WTC11 (cell line): ENCODE results near the gene GPR153. TPM values are rescaled to one million over a fixed set of nuclear protein-coding genes. Genes with fewer than 3 reads are reported as not detected.

Experiments used
- ATAC-seq: fragments of 200-7000 bp; cut with Tn5 transposase; 2 replicates; pipeline ENCODE4 v1.10.0; 2021; ENCODE audit warnings: mild to moderate bottlenecking, moderate library complexity
- CTCF ChIA-PET: fragments of 300-600 bp; sonication (Branson Sonifier 250); formaldehyde crosslinking; loops from one replicate; lab custom pipeline; 2021; ENCODE audit warnings: antibody characterized with exemption; lab: Charles Lee
- POLR2A ChIA-PET: fragments of 350-600 bp; sonication (Branson Sonifier 250); formaldehyde crosslinking; loops from one replicate; lab custom pipeline; 2021; ENCODE audit warnings: antibody characterized with exemption; lab: Charles Lee
- DNase-seq: peaks from one replicate; pipeline ENCODE4 v3.0.0; 2021; ENCODE audit warnings: low spot score
- H3K27ac Mint-ChIP-seq: 2 replicates; pipeline ENCODE4 v1.8.0; 2021; ENCODE audit warnings: mixed read lengths
- H3K27me3 Mint-ChIP-seq: 2 replicates; pipeline ENCODE4 v1.8.0; 2021; ENCODE audit warnings: low read depth, mild to moderate bottlenecking, moderate library complexity, mixed read lengths
- H3K36me3 Mint-ChIP-seq: 2 replicates; pipeline ENCODE4 v1.8.0; 2021; ENCODE audit warnings: mixed read lengths
- H3K4me1 Mint-ChIP-seq: 2 replicates; pipeline ENCODE4 v1.8.0; 2022; ENCODE audit warnings: mixed read lengths
- H3K4me3 Mint-ChIP-seq: 2 replicates; pipeline ENCODE4 v1.8.0; 2021; ENCODE audit warnings: mild to moderate bottlenecking, moderate library complexity, mixed read lengths
- H3K9me3 Mint-ChIP-seq: 2 replicates; pipeline ENCODE4 v1.8.0; 2021; ENCODE audit warnings: mixed read lengths
- ATF1 ChIP-seq: sonication (generic); formaldehyde crosslinking; IDR thresholded peaks from 2 replicates; pipeline ENCODE4 v1.8.1; 2023; ENCODE audit warnings: mild to moderate bottlenecking, moderate library complexity, missing genetic modification reagents
- CREB1 ChIP-seq: sonication (generic); formaldehyde crosslinking; IDR thresholded peaks from 2 replicates; pipeline ENCODE4 v1.8.0; 2023; ENCODE audit warnings: mild to moderate bottlenecking, missing genetic modification reagents
- E2F4 ChIP-seq: sonication (generic); formaldehyde crosslinking; IDR thresholded peaks from 2 replicates; pipeline ENCODE4 v1.8.1; 2022; ENCODE audit warnings: low read depth, mild to moderate bottlenecking, moderate library complexity, missing genetic modification reagents, borderline replicate concordance
- E2F5 ChIP-seq: sonication (generic); formaldehyde crosslinking; IDR thresholded peaks from 2 replicates; pipeline ENCODE4 v1.8.1; 2022; ENCODE audit warnings: mild to moderate bottlenecking, moderate library complexity, missing genetic modification reagents
- GABPB1 ChIP-seq: sonication (generic); formaldehyde crosslinking; IDR thresholded peaks from 2 replicates; pipeline ENCODE4 v1.8.1; 2023; ENCODE audit warnings: mild to moderate bottlenecking, missing genetic modification reagents
- GTF2I ChIP-seq: fragments of 250-450 bp; sonication (Bioruptor Pico); conservative IDR thresholded peaks from 2 replicates; pipeline ENCODE4 v1.4.0; 2021; ENCODE audit warnings: mild to moderate bottlenecking
- NFE2L1 ChIP-seq: sonication (generic); formaldehyde crosslinking; IDR thresholded peaks from 2 replicates; pipeline ENCODE4 v1.8.1; 2023; ENCODE audit warnings: missing genetic modification reagents
- NR1H2 ChIP-seq: sonication (generic); formaldehyde crosslinking; IDR thresholded peaks from 2 replicates; pipeline ENCODE4 v1.9.0; 2021; ENCODE audit warnings: mild to moderate bottlenecking, moderate library complexity, missing genetic modification reagents
- OVOL2 ChIP-seq: fragments of 250-450 bp; sonication (Bioruptor Pico); IDR thresholded peaks from 2 replicates; pipeline ENCODE4 v1.9.0; 2021; ENCODE audit warnings: mild to moderate bottlenecking, borderline replicate concordance
- PRRX2 ChIP-seq: fragments of 250-450 bp; sonication (Bioruptor Pico); IDR thresholded peaks from 2 replicates; pipeline ENCODE4 v1.8.0; 2021; ENCODE audit warnings: mild to moderate bottlenecking
- RELA ChIP-seq: sonication (generic); formaldehyde crosslinking; IDR thresholded peaks from 2 replicates; pipeline ENCODE4 v1.8.1; 2022; ENCODE audit warnings: missing genetic modification reagents, mild to moderate bottlenecking, borderline replicate concordance
- TEAD1 ChIP-seq: sonication (generic); formaldehyde crosslinking; IDR thresholded peaks from 2 replicates; pipeline ENCODE4 v1.8.0; 2022; ENCODE audit warnings: mild to moderate bottlenecking, missing genetic modification reagents
- TEAD4 ChIP-seq: sonication (generic); formaldehyde crosslinking; IDR thresholded peaks from 2 replicates; pipeline ENCODE4 v1.8.0; 2022; ENCODE audit warnings: mild to moderate bottlenecking, missing genetic modification reagents
- ZNF121 ChIP-seq: sonication (generic); formaldehyde crosslinking; IDR thresholded peaks from 2 replicates; pipeline ENCODE4 v1.8.0; 2023; ENCODE audit warnings: missing genetic modification reagents
- total RNA-seq: library from RNA; stranded (reverse); gene quantifications from 3 replicates; pipeline ENCODE4 v1.2.3, GENCODE V29; 2021
- TF ChIP-seq, protein P1 (sequence below): sonication (generic); formaldehyde crosslinking; IDR thresholded peaks from 2 replicates; pipeline ENCODE4 v1.8.0; 2022; ENCODE audit warnings: mild to moderate bottlenecking, missing genetic modification reagents
- TF ChIP-seq, protein P2 (sequence below): sonication (generic); formaldehyde crosslinking; IDR thresholded peaks from 2 replicates; pipeline ENCODE4 v1.8.1; 2022; ENCODE audit warnings: mild to moderate bottlenecking, missing genetic modification reagents, moderate library complexity, borderline replicate concordance
- TF ChIP-seq, protein P3 (sequence below): sonication (generic); formaldehyde crosslinking; IDR thresholded peaks from 2 replicates; pipeline ENCODE4 v1.8.0; 2022; ENCODE audit warnings: mild to moderate bottlenecking, missing genetic modification reagents
- TF ChIP-seq, protein P4 (sequence below): sonication (generic); formaldehyde crosslinking; IDR thresholded peaks from 2 replicates; pipeline ENCODE4 v1.8.1; 2022; ENCODE audit warnings: low read depth, missing genetic modification reagents, borderline replicate concordance
- TF ChIP-seq, protein P5 (sequence below): sonication (generic); formaldehyde crosslinking; IDR thresholded peaks from 2 replicates; pipeline ENCODE4 v1.8.1; 2023; ENCODE audit warnings: mild to moderate bottlenecking, missing genetic modification reagents

The GPR153 gene
- total RNA-seq, 1 experiment from 2014 or later = 13.4 TPM

- POLR2A ChIA-PET = no interaction called here
- H3K4me1 Mint-ChIP-seq = no peaks in the 10 kb centered on the region
- ATAC-seq = no peak
- H3K36me3 Mint-ChIP-seq = peaks cover 15% of the 10 kb centered on the region
- no peaks in the 10 kb centered on the region for H3K9me3 Mint-ChIP-seq
- H3K27ac Mint-ChIP-seq = peak overlapping the region; percentile 80
- no peak for TF ChIP-seq RELA (CRISPR knock-in tag)
- TF ChIP-seq E2F5 (CRISPR knock-in tag) = no peak
- TF ChIP-seq, protein P1, sequence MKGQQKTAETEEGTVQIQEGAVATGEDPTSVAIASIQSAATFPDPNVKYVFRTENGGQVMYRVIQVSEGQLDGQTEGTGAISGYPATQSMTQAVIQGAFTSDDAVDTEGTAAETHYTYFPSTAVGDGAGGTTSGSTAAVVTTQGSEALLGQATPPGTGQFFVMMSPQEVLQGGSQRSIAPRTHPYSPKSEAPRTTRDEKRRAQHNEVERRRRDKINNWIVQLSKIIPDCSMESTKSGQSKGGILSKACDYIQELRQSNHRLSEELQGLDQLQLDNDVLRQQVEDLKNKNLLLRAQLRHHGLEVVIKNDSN (CRISPR knock-in tag) = no peak
- TF ChIP-seq OVOL2 (CRISPR knock-in tag) = no peak
- TF ChIP-seq TEAD4 (CRISPR knock-in tag) = no peak
- no peak for TF ChIP-seq NFE2L1
- no peak for TF ChIP-seq NR1H2 (CRISPR knock-in tag)
- TF ChIP-seq, protein P2, sequence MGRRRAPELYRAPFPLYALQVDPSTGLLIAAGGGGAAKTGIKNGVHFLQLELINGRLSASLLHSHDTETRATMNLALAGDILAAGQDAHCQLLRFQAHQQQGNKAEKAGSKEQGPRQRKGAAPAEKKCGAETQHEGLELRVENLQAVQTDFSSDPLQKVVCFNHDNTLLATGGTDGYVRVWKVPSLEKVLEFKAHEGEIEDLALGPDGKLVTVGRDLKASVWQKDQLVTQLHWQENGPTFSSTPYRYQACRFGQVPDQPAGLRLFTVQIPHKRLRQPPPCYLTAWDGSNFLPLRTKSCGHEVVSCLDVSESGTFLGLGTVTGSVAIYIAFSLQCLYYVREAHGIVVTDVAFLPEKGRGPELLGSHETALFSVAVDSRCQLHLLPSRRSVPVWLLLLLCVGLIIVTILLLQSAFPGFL (CRISPR knock-in tag) = no peak
- TF ChIP-seq ATF1 (CRISPR knock-in tag) = no peak
- TF ChIP-seq GTF2I (CRISPR knock-in tag) = no peak
- TF ChIP-seq PRRX2 = no peak
- TF ChIP-seq, all 79 proteins: peak for 0
- CTCF ChIA-PET = interaction anchor here (1.4 kb wide), 1 partner anchor 52 kb away, joined by 3 read pairs; no protein-coding TSS in a partner anchor
- Mint-ChIP-seq H3K27me3 (no peaks in the 10 kb centered on the region), H3K4me3 (no peak overlapping the region)
- no peak for DNase-seq
These were observed 38.1 kb upstream of the GPR153 start for GRCh38 chr1:6298940-6299465.

GRCh38 chr1:6298530-6298929 lies 37.6 kb upstream of the GPR153 start:
- DNase-seq = no peak
- Mint-ChIP-seq H3K36me3 (peaks cover 18% of the 10 kb centered on the region), H3K4me1 (no peaks in the 10 kb centered on the region), H3K9me3 (no peaks in the 10 kb centered on the region), H3K27me3 (no peaks in the 10 kb centered on the region), H3K4me3 (no peak overlapping the region), H3K27ac (no peak overlapping the region)
- POLR2A ChIA-PET = no interaction called here
- no peak for TF ChIP-seq TEAD1 (CRISPR knock-in tag)
- CTCF ChIA-PET = no interaction called here
- ATAC-seq = no peak; the same call in 1 of the 2 replicates

- TF ChIP-seq ZNF121 (CRISPR knock-in tag) (peak; percentile 97), E2F4 (CRISPR knock-in tag) (no peak)
- POLR2A ChIA-PET = no interaction called here
- no peaks in the 10 kb centered on the region for H3K9me3 Mint-ChIP-seq
- peaks cover 18% of the 10 kb centered on the region for H3K36me3 Mint-ChIP-seq
- no peaks in the 10 kb centered on the region for H3K27me3 Mint-ChIP-seq
- no peak overlapping the region for H3K27ac Mint-ChIP-seq
- CTCF ChIA-PET = no interaction called here
- H3K4me3 Mint-ChIP-seq = no peak overlapping the region
- ATAC-seq = no peak
- H3K4me1 Mint-ChIP-seq = no peaks in the 10 kb centered on the region
- no peak for DNase-seq
These were observed 35.0 kb upstream of the GPR153 start for GRCh38 chr1:6295910-6296309.

GRCh38 chr1:6294890-6295556 lies 34.1 kb upstream of the GPR153 start:
- peaks cover 16% of the 10 kb centered on the region for H3K36me3 Mint-ChIP-seq
- ChIA-PET POLR2A (no interaction called here), CTCF (interaction anchor here (0.9 kb wide), 1 partner anchor 143 kb away, joined by 3 read pairs; no protein-coding TSS in a partner anchor)
- ATAC-seq = no peak
- H3K27me3 Mint-ChIP-seq = no peaks in the 10 kb centered on the region
- no peak for DNase-seq
- H3K4me1 Mint-ChIP-seq = no peaks in the 10 kb centered on the region
- no peak overlapping the region for H3K4me3 Mint-ChIP-seq
- H3K9me3 Mint-ChIP-seq = no peaks in the 10 kb centered on the region
- H3K27ac Mint-ChIP-seq = peak overlapping the region; percentile 84
- TF ChIP-seq, protein P3, sequence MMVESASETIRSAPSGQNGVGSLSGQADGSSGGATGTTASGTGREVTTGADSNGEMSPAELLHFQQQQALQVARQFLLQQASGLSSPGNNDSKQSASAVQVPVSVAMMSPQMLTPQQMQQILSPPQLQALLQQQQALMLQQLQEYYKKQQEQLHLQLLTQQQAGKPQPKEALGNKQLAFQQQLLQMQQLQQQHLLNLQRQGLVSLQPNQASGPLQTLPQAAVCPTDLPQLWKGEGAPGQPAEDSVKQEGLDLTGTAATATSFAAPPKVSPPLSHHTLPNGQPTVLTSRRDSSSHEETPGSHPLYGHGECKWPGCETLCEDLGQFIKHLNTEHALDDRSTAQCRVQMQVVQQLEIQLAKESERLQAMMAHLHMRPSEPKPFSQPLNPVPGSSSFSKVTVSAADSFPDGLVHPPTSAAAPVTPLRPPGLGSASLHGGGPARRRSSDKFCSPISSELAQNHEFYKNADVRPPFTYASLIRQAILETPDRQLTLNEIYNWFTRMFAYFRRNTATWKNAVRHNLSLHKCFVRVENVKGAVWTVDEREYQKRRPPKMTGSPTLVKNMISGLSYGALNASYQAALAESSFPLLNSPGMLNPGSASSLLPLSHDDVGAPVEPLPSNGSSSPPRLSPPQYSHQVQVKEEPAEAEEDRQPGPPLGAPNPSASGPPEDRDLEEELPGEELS (CRISPR knock-in tag) = no peak
- TF ChIP-seq GABPB1 (CRISPR knock-in tag) (no peak), NFE2L1 (no peak), CREB1 (CRISPR knock-in tag) (no peak)
- TF ChIP-seq, protein P4, sequence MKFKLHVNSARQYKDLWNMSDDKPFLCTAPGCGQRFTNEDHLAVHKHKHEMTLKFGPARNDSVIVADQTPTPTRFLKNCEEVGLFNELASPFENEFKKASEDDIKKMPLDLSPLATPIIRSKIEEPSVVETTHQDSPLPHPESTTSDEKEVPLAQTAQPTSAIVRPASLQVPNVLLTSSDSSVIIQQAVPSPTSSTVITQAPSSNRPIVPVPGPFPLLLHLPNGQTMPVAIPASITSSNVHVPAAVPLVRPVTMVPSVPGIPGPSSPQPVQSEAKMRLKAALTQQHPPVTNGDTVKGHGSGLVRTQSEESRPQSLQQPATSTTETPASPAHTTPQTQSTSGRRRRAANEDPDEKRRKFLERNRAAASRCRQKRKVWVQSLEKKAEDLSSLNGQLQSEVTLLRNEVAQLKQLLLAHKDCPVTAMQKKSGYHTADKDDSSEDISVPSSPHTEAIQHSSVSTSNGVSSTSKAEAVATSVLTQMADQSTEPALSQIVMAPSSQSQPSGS = no peak
- TF ChIP-seq, protein P5, sequence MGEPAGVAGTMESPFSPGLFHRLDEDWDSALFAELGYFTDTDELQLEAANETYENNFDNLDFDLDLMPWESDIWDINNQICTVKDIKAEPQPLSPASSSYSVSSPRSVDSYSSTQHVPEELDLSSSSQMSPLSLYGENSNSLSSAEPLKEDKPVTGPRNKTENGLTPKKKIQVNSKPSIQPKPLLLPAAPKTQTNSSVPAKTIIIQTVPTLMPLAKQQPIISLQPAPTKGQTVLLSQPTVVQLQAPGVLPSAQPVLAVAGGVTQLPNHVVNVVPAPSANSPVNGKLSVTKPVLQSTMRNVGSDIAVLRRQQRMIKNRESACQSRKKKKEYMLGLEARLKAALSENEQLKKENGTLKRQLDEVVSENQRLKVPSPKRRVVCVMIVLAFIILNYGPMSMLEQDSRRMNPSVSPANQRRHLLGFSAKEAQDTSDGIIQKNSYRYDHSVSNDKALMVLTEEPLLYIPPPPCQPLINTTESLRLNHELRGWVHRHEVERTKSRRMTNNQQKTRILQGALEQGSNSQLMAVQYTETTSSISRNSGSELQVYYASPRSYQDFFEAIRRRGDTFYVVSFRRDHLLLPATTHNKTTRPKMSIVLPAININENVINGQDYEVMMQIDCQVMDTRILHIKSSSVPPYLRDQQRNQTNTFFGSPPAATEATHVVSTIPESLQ (CRISPR knock-in tag) = no peak
